KMS-11 (cell line): Measurements from ENCODE around the gene ACKR3.

ENCODE experiments used
- H2AFZ ChIP-seq: fragments of 200-600 bp; sonication (generic); 2 replicates; pipeline ENCODE4 v1.6.1; 2016; ENCODE audit warnings: antibody characterized with exemption, mixed run types, low read depth
- H3K27ac ChIP-seq: fragments of 200-600 bp; sonication (generic); 2 replicates; pipeline ENCODE4 v1.6.1; 2016; ENCODE audit warnings: mild to moderate bottlenecking, mixed run types
- H3K27me3 ChIP-seq: fragments of 200-600 bp; sonication (generic); 2 replicates; pipeline ENCODE4 v1.6.1; 2017; ENCODE audit warnings: mild to moderate bottlenecking, low read depth, mixed run types, moderate library complexity; ENCODE audit not compliant: insufficient read depth
- H3K36me3 ChIP-seq: fragments of 200-600 bp; sonication (generic); 2 replicates; pipeline ENCODE4 v1.6.1; 2017; ENCODE audit warnings: mild to moderate bottlenecking, mixed run types; ENCODE audit not compliant: insufficient read depth
- H3K4me1 ChIP-seq: fragments of 200-600 bp; sonication (generic); 2 replicates; pipeline ENCODE4 v1.6.1; 2016; ENCODE audit warnings: mild to moderate bottlenecking, low read depth, mixed run types; ENCODE audit not compliant: poor library complexity, severe bottlenecking
- H3K4me2 ChIP-seq: fragments of 200-600 bp; sonication (generic); 2 replicates; pipeline ENCODE4 v1.7.0; 2016; ENCODE audit warnings: mild to moderate bottlenecking, mixed run types
- H3K4me3 ChIP-seq: fragments of 200-600 bp; sonication (generic); IDR thresholded peaks from 2 replicates; pipeline ENCODE4 v1.6.1; 2017; ENCODE audit warnings: low read depth, low read length, mixed read lengths; ENCODE audit not compliant: insufficient read depth
- H3K79me2 ChIP-seq: fragments of 200-600 bp; sonication (generic); 2 replicates; pipeline ENCODE4 v1.6.1; 2016; ENCODE audit warnings: low read depth, mixed run types; ENCODE audit not compliant: insufficient read depth
- H3K9ac ChIP-seq: fragments of 200-600 bp; sonication (generic); 2 replicates; pipeline ENCODE4 v1.6.1; 2016; ENCODE audit warnings: mild to moderate bottlenecking, mixed run types
- H4K20me1 ChIP-seq: fragments of 200-600 bp; sonication (generic); 2 replicates; pipeline ENCODE4 v1.6.1; 2016; ENCODE audit warnings: mild to moderate bottlenecking, mixed run types; ENCODE audit not compliant: insufficient read depth
- CTCF ChIP-seq: fragments of 200-600 bp; sonication (generic); conservative IDR thresholded peaks from 2 replicates; pipeline ENCODE4 v1.6.1; 2017; ENCODE audit warnings: low read depth, mild to moderate bottlenecking, antibody characterized with exemption, low read length, moderate library complexity, mixed read lengths

Gene ACKR3

GRCh38 chr2:236554629-236555282 is 14.9 kb upstream of the ACKR3 start:
- Histone ChIP-seq H3K4me1 (no peaks in the 10 kb centered on the region), H3K4me2 (no peak overlapping the region), H3K79me2 (no peaks in the 10 kb centered on the region), H3K27me3 (no peaks in the 10 kb centered on the region), H4K20me1 (no peaks in the 10 kb centered on the region), H3K36me3 (no peaks in the 10 kb centered on the region), H3K4me3 (no peak overlapping the region), H2AFZ (no peak overlapping the region), H3K9ac (no peak overlapping the region), H3K27ac (no peak overlapping the region)
- TF ChIP-seq CTCF: no peak

GRCh38 chr2:236555481-236555880 is 14.1 kb upstream of the ACKR3 start:
- H4K20me1 ChIP-seq: no peaks in the 10 kb centered on the region
- H3K36me3 ChIP-seq: no peaks in the 10 kb centered on the region
- no peak overlapping the region for H2AFZ ChIP-seq
- H3K4me3 ChIP-seq: no peak overlapping the region
- H3K27ac ChIP-seq: no peak overlapping the region
- H3K9ac ChIP-seq: no peak overlapping the region
- TF ChIP-seq CTCF: no peak
- H3K79me2 ChIP-seq: no peaks in the 10 kb centered on the region
- H3K4me1 ChIP-seq: no peaks in the 10 kb centered on the region
- H3K27me3 ChIP-seq: no peaks in the 10 kb centered on the region
- H3K4me2 ChIP-seq: no peak overlapping the region

GRCh38 chr2:236557306-236558030 is 12.2 kb upstream of the ACKR3 start:
- Histone ChIP-seq H3K9ac (no peak overlapping the region), H4K20me1 (no peaks in the 10 kb centered on the region), H3K4me1 (no peaks in the 10 kb centered on the region), H3K36me3 (no peaks in the 10 kb centered on the region), H3K4me2 (no peak overlapping the region), H3K27ac (no peak overlapping the region), H3K27me3 (no peaks in the 10 kb centered on the region), H3K4me3 (no peak overlapping the region), H3K79me2 (no peaks in the 10 kb centered on the region), H2AFZ (no peak overlapping the region)
- no peak for TF ChIP-seq CTCF

GRCh38 chr2:236558036-236558435 is 11.6 kb upstream of the ACKR3 start:
- H3K9ac ChIP-seq: no peak overlapping the region
- H2AFZ ChIP-seq: no peak overlapping the region
- H3K36me3 ChIP-seq: no peaks in the 10 kb centered on the region
- TF ChIP-seq CTCF: no peak
- H3K27ac ChIP-seq: no peak overlapping the region
- no peak overlapping the region for H3K4me3 ChIP-seq
- H3K27me3 ChIP-seq: no peaks in the 10 kb centered on the region
- H3K79me2 ChIP-seq: no peaks in the 10 kb centered on the region
- H3K4me1 ChIP-seq: no peaks in the 10 kb centered on the region
- H4K20me1 ChIP-seq: no peaks in the 10 kb centered on the region
- no peak overlapping the region for H3K4me2 ChIP-seq
